Fibroblast of villous mesenchyme (primary cell): ENCODE results near the gene SMOC1. TPM values are rescaled to one million over a fixed set of nuclear protein-coding genes. Genes with fewer than 3 reads are reported as not detected.

Experiments used
- DNase-seq: peaks from one replicate; pipeline ENCODE4 v3.0.0-alpha.2; 2010; ENCODE audit warnings: low read depth
- H3K4me3 ChIP-seq: 2 replicates; pipeline ENCODE4 v1.5.1; 2011; ENCODE audit warnings: low read depth, mild to moderate bottlenecking, low read length
- total RNA-seq: library from RNA; depleted of rRNA; stranded (reverse); fragments of >200 nt; gene quantifications from 2 replicates; pipeline ENCODE4 v1.2.3, GENCODE V29; 2012
- TF ChIP-seq, protein P1 (sequence below): IDR thresholded peaks from 2 replicates; pipeline ENCODE4 v1.5.1; 2012; ENCODE audit warnings: low read depth, mild to moderate bottlenecking, low read length; ENCODE audit not compliant: insufficient read depth

SMOC1 gene
- total RNA-seq, 1 donor: not detected

DNA sequence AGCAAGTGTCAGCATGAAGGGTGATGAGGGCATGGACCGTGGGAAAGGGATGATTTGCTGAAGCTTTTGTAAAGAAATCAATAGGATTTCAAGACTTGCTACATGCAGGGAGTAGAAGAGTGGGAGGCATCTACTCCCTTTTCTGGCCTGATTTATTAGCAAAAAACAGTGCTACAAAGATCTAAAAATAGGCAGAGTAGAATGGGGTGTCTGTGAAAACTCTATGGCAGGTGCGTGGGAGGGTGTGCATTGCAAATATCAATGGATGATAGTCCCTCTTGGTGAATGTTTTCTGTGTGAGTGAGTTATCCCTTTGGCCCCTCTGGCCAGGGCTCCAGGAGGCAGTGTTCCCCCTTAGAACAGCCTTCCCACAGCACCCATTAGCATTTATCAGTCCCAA lies 139.0 kb downstream of the SMOC1 start:
- TF ChIP-seq, protein P1, sequence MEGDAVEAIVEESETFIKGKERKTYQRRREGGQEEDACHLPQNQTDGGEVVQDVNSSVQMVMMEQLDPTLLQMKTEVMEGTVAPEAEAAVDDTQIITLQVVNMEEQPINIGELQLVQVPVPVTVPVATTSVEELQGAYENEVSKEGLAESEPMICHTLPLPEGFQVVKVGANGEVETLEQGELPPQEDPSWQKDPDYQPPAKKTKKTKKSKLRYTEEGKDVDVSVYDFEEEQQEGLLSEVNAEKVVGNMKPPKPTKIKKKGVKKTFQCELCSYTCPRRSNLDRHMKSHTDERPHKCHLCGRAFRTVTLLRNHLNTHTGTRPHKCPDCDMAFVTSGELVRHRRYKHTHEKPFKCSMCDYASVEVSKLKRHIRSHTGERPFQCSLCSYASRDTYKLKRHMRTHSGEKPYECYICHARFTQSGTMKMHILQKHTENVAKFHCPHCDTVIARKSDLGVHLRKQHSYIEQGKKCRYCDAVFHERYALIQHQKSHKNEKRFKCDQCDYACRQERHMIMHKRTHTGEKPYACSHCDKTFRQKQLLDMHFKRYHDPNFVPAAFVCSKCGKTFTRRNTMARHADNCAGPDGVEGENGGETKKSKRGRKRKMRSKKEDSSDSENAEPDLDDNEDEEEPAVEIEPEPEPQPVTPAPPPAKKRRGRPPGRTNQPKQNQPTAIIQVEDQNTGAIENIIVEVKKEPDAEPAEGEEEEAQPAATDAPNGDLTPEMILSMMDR: no peak
- peak; percentile 3 for DNase-seq

DNA sequence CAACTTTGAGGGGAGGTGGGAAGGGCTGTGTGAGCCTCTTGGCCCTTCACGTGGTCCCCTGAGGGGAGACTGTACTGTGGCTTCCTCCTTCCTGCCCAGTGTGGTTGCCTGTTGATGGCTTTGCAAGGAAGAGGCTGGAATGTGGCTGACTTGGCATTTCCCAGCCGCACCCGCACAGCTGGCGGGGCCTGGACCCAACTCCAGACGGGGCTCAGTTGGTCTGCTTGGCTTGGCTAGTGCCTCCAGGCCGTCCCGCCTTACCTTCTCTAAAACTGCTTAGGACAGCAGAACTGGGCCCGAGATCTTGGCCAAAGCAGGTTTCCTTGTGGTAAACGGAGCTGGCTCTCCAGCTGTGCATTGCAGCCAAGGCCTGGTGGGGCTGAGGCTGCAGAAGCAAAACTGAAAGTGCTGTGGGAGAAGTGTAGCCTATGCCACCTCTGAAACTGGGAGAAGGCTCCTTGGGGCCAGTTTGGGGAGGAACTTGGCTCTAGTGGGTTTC lies 139.5 kb downstream of the SMOC1 start:
- peak overlapping the region; percentile 7 for H3K4me3 ChIP-seq
- TF ChIP-seq, protein P1: no peak

More for the DNA sequence above, 139.0 kb downstream of the SMOC1 start:
- H3K4me3 ChIP-seq: no peak overlapping the region

DNA sequence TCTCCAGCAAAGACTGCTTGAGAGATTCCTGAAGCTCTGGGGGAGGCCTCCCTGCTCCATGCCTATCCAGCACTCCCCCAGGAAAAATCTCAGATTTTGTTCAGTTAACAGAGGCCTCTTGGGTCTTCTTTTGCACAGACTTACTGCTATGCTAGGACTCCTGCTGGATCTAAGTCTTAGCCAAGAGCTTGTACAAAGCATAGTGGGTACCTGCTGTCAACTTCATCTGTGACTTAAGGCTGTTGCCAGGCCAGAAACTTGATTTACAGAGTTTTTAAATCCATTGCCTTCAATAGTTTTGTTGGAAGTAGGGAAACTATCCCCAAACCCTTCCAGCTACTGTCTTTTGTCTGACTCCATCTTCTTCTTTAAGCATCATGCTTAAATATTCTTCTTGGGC lies 140.5 kb downstream of the SMOC1 start:
- TF ChIP-seq, protein P1: no peak
- DNase-seq: no peak
- H3K4me3 ChIP-seq: no peak overlapping the region

More for the DNA sequence above, 139.5 kb downstream of the SMOC1 start:
- DNase-seq: peak; percentile 36

DNA sequence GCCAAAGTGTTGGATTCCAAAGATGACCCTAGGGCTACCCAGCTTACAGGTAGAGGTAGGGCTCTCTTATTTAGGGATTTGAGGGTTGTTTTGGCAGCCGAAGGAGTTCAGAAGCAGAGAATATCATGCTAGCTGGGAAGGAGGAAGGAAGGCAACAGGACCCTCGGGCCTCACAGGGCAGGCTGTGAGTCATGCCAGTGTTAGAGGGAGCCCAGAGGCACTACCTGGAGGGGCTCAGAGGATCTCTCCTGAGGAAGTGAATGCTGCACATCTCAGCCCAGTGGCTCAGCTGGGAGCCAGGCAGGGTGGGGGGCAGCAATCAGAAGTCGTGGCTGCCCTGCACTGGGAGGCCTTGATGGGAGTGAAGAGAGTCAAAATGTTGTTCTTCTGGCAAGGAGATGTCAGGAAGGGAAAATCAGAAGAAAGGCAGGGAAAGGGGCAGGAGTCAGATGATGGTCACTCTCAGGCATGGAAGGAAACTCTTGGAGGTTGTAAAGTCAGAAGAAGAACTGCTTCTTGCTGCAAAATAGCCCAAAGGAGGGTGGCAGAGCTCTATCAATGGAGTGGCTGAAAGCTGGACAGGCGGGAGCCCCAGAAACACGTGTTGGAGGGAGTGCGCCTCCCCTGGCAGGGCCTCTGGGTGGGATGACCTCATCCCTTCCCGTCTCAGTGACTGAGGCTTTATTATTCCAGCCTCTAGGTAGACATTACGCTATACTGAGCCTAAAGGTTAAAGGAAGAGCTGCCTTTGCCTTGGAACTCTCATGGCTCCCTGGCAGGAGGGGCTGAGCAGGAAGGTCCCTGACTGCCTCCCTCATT lies 141.3 kb downstream of the SMOC1 start:
- TF ChIP-seq, protein P1: no peak
- H3K4me3 ChIP-seq: no peak overlapping the region
- no peak for DNase-seq

DNA sequence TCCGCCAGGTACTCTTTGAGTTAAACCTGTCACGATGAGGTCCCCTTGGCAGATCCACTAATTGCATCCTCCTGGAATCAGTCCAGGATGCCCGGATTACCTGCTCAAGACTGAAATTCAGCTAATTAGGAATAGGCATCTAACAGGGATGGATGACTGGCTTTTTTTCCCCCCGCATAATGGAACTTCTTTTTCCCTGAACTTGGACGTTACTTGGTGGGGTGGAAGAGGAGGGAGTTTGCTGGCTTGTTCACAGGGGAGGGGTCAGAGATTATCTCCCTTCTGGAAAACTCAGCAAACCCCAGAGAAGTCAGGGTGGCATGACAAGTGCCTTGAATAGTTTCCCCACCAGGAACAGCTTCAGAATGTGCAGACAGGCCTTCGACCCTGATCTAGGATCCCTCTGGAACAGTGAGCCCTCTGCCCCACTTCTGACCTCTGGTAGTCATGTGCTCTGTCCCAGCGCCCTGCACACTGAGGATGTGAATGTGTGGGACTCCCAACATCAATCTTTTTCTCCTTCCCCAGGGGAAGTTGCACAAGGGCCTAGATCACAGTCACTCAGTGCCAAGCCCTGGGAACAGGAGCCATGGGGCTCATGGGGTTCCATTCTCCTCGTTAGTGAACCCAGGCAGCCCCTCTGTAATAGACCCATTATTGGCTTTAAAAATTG lies 142.5 kb downstream of the SMOC1 start:
- no peak overlapping the region for H3K4me3 ChIP-seq
- DNase-seq: no peak
- TF ChIP-seq, protein P1: no peak

DNA sequence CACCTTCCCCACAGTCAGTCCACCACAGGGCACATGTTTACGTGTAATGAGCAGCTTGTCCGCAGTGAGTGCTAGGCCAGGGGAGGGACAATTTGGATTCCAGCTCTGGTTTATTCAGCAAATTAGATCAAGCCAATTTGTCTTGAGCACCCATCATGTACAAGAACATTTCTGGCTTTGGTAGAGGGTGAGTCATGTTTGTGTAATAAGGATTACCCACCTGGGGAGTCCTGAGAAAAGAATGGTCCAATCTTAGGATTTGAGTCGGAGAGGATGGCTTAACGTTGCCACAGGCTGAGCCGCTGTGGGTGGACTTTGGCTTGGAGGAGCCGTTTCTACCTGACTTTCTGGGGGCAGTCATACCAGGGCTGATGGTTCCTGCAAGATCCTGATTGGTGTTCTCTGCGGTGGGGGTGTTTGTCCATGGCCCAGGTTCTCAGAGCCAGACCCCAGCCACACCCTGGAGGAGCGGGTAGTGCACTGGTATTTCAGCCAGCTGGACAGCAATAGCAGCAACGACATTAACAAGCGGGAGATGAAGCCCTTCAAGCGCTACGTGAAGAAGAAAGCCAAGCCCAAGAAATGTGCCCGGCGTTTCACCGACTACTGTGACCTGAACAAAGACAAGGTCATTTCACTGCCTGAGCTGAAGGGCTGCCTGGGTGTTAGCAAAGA lies 143.7 kb downstream of the SMOC1 start:
- no peak for DNase-seq
- H3K4me3 ChIP-seq: no peak overlapping the region
- TF ChIP-seq, protein P1: no peak
